NCI-H774 (cell line): ENCODE results near the gene ST3GAL4.
"Not testable (repeated sequence)": the region's sequence is repeated elsewhere in the genome, so short reads cannot be mapped to it uniquely, and the experiment has no call there.

ENCODE experiments used
- DNase-seq: peaks from one replicate; lab custom pipeline; 2025; lab: John Stamatoyannopoulos, UW

Gene ST3GAL4, protein sequence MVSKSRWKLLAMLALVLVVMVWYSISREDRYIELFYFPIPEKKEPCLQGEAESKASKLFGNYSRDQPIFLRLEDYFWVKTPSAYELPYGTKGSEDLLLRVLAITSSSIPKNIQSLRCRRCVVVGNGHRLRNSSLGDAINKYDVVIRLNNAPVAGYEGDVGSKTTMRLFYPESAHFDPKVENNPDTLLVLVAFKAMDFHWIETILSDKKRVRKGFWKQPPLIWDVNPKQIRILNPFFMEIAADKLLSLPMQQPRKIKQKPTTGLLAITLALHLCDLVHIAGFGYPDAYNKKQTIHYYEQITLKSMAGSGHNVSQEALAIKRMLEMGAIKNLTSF

DNA sequence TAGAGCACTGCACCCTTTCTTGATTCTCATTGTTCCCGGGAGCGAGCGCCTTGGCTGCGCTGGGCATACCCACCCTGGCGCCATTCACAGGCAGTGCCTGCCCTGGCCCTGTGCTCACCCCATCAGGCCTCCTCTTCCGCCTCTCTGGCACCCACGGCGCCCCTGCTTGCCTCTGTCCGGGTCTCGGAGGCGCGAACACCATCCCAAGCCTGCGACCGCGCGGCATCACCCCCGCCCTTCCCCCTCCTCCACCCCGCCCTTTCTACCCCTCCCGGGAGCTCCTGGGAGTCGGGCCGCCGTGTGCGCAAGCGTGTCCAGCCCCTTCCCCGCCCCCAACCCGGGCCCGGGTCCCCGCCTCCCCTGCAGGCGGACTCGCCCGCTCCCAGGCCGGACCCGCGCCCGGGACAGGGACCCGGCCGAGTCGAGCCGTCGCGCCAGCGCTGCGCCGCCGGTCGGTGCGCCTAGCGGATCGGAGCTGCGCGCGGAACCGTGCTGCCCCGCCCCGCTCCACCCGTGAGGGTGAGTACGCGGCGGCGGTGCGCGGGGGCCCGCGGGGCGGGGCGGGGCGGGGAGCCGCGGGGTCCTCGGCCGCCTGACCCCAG lies at the start of gene ST3GAL4:
Gene ST3GAL4 (plus strand): TSS at position 363 of the 602 bp plus-strand sequence. CDS start 50,470 bp downstream, outside the sequence.
- DNase-seq: peak; percentile 75

DNA sequence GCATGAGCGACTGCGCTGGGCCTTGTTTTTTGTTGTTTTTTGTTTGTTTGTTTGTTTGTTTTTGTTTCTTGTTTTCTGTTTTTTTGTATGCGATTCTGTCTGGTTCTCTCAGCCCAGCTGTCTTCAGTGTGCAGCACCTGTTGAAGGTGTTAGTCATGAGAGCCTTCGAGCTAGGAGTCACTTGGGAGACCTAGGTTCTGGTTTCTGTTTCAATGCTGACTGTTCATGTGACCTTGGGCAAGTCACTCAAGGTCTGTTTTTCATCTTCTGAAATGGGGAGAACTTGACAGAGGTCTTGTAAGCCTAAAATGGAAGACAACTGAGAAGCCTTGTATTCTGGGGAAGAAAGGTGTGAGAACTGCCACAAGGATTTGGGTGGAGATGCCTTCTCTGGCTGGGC lies 49.8 kb upstream of the ST3GAL4 start:
- no peak for DNase-seq

DNA sequence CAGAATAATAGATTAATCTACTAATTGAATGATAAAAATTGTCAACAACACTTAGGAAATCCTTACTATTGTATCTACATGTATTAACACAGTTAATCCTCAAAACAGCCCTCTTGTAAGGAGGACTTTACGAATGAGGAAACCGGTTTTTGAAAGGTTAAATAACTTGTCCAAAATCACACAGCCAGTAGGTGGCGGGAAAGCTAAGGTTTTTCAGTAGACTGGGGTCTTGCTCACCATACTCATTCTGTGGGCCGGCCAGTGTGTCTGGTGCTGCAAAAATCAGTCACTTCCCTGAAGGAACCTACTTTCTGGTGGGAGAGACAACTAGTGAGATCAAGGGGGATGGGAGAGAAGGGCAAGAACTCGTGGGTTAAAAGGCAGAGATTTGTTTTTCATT lies 47.8 kb upstream of the ST3GAL4 start:
- DNase-seq: no peak

GRCh38 chr11:126308271-126308671 lies 47.2 kb upstream of the ST3GAL4 start:
- DNase-seq: no peak

GRCh38 chr11:126308771-126309170 lies 46.7 kb upstream of the ST3GAL4 start:
- not testable (repeated sequence) for DNase-seq

GRCh38 chr11:126310200-126310991 lies 45.1 kb upstream of the ST3GAL4 start:
- DNase-seq: peak; percentile 27

DNA sequence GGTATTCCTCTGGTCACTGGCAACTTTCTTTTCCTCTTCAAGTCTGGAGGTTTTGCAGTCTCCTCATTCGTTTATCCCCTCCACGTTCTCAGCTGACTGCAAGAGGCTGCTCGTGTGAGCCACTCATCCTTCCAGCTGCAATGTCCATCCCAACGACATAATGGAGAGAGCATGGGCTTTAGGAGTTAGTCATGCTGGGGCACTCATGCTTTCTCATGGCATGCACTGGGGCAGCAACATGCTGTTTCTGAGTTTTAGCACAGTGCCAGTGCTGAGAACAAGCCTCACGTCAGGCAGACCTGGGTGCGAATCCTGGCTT lies 44.5 kb upstream of the ST3GAL4 start:
- DNase-seq: no peak

GRCh38 chr11:126311401-126312291 lies 43.8 kb upstream of the ST3GAL4 start:
- DNase-seq: no peak

- DNase-seq: no peak
These were observed 42.5 kb upstream of the ST3GAL4 start for GRCh38 chr11:126312961-126313360.

- DNase-seq: no peak
These were observed 41.7 kb upstream of the ST3GAL4 start for GRCh38 chr11:126313826-126314225.

- DNase-seq: no peak
These were observed 38.1 kb upstream of the ST3GAL4 start for GRCh38 chr11:126317432-126317755.

DNA sequence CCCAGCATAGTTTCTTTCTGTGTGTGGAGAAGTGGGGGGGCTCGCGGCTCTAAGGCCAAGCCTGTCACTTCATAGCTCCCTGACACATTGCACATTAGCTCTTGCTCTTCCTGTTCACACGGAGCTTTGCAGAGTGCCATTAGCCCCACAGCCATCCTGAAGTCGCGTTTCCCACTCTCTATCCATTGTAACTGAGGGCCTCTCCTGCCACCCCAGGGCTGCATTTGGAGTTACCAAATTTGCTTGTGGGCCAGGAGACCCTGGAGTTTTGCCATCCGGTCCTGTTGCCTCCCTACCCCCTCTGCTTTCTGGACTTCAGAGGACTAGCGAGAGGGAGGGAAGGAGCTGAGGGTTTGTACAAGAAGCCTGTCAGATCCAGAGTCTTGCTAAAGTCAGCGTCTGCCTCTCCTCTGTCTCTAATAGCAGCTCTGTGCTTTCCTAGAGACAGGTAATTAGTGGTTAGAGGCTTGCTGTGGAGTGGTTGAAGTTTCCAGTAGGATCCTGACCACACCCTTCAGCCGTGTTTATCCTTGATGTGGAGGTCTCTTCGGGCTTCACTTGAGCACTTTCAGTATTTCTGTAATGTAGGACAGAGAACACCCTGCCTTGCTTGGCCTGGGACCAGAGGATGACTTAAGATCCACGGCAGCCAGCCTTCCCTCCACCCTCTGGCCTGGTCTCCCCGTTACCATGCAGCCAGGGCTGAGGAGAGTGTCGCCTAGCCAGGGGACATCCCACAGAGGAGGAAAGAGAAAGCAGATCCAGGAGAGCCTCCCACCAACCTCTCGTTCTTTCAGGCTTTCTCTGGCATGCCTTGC lies 37.5 kb upstream of the ST3GAL4 start:
- no peak for DNase-seq

GRCh38 chr11:126318574-126319373 lies 36.7 kb upstream of the ST3GAL4 start:
- DNase-seq: no peak

DNA sequence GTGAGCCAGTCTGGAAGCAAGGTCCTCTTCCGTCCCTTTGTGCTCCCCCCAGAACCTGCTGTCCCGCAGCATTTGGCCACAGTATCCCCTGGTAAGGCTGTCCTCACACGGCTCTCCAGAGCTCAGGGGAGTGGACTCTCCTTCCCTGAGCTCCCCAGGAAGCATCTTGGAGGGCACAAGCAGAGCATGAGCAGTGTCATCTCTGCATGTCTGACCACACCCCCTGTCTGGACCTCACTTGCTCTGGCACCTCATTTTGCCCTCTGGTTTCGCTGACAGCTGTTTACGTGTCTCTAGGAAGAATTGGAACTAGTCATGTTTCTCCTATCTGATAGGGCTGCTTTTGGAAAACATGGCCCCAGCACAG lies 36.1 kb upstream of the ST3GAL4 start:
- DNase-seq: no peak

DNA sequence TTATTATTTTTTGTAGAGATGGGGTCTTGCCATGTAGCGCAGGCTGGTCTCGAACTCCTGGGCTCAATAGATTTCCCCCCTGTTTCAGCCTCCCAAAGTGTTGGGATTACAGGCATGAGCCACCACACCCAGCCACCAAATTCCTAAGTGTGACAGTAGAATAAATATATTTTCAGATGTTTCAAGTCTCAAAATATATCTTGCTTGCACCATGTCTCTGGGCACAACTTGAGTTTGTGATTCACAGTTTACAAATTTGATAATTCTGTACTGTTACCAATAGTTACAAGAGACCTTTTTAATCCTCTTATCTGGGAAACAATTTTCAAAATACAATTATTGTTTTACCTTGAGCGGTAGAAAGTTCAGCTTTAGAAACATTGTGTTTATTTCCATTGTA lies 32.5 kb upstream of the ST3GAL4 start:
- DNase-seq: no peak

DNA sequence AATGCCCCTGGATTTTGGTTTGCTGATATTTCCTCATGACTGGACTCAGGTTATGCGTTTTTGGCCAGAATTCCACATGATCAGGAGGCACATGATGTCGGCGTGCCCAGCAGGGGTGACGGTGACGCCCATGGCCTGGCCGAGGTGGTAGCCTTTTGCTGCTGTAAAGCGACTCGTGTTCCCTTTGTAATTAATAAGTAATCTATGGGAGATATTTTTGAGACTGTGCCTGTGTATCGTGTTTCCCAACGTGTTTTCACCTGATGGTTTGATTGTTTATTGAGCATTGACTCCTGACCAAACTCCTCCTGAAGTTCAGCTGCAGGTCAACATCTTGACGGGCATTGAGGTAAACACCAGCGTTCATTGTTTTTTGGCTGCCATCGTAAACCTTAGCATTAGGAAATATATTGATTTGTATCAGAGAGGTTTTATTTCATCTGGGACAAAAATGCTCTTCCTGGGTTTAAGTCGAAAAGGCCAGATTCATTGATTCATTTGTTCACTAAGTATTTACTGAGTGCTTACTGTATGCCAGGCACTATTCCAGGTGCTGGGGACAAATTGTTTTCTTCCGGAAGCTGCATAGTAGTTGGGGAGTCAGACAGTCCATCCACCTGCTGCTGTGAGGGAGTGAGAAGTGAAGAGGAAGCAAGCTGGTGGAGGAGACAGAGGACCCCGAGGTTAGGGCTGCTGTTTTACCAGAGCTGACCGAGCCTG lies 28.0 kb upstream of the ST3GAL4 start:
- DNase-seq: no peak

GRCh38 chr11:126328001-126328390 lies 27.5 kb upstream of the ST3GAL4 start:
- no peak for DNase-seq

DNA sequence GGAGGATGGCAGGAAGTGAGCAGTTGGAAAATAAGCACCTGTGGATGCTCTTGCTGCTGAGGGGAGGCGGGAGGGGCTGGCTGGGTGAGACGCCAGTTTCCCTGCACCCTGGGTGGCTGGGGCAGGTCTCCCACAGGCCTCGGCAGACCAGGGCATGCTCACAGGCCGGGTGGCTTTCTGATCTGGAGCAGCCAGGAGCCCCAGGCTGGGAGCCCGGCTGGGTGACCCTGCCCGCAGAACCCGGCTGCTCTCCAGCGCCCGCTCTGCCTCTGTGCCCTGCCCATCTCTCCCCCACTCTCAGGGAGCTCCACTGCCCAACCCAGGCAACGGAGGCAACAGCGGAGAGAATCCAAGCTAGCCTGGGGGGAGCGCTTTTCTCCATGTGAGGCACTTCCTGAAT lies 27.0 kb upstream of the ST3GAL4 start:
- no peak for DNase-seq

- no peak for DNase-seq
These were observed 26.4 kb upstream of the ST3GAL4 start for GRCh38 chr11:126328938-126329643.
